D721Med (cell line): ENCODE results near the gene EPS8L1.
A peak's percentile ranks its signal among the peaks of the same experiment; 100 is the strongest.

ENCODE experiments used
- DNase-seq: peaks from one replicate; pipeline ENCODE4 v3.0.0; 2011; ENCODE audit warnings: low spot score; ENCODE audit not compliant: insufficient read length
- FAIRE-seq: peaks from 2 replicates; lab custom pipeline; 2011; peaks lifted over from hg19 to GRCh38; lab: Jason Lieb, UNC
- TF ChIP-seq, protein P1 (sequence below): IDR thresholded peaks from 2 replicates; pipeline ENCODE4 v1.5.1; 2012; ENCODE audit warnings: mild to moderate bottlenecking, control low read depth; ENCODE audit not compliant: insufficient read depth; ENCODE audit errors: missing control alignments

EPS8L1 gene

DNA sequence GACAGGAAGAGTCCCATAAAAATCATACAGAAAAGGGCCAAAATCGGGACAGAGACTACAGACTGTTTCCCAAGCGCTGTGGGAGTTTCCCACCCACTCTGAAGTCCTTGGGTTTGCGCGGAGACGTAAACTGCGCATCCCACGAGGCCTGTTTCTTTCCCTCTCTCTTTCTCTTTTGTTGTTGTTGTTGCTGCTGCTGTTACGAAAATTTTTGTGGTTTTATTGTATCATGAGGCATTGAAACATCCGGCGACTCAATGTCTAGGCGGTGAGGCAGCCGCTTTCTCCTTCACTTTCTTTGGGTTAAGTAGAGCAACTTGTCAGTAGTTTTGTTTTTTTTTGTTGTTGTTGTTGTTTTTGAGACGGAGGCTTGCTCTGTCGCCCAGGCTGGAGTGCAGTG lies 43.4 kb downstream of the EPS8L1 start:
- TF ChIP-seq, protein P1, sequence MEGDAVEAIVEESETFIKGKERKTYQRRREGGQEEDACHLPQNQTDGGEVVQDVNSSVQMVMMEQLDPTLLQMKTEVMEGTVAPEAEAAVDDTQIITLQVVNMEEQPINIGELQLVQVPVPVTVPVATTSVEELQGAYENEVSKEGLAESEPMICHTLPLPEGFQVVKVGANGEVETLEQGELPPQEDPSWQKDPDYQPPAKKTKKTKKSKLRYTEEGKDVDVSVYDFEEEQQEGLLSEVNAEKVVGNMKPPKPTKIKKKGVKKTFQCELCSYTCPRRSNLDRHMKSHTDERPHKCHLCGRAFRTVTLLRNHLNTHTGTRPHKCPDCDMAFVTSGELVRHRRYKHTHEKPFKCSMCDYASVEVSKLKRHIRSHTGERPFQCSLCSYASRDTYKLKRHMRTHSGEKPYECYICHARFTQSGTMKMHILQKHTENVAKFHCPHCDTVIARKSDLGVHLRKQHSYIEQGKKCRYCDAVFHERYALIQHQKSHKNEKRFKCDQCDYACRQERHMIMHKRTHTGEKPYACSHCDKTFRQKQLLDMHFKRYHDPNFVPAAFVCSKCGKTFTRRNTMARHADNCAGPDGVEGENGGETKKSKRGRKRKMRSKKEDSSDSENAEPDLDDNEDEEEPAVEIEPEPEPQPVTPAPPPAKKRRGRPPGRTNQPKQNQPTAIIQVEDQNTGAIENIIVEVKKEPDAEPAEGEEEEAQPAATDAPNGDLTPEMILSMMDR, result no peak
- DNase-seq, result no peak
- no peak for FAIRE-seq

DNA sequence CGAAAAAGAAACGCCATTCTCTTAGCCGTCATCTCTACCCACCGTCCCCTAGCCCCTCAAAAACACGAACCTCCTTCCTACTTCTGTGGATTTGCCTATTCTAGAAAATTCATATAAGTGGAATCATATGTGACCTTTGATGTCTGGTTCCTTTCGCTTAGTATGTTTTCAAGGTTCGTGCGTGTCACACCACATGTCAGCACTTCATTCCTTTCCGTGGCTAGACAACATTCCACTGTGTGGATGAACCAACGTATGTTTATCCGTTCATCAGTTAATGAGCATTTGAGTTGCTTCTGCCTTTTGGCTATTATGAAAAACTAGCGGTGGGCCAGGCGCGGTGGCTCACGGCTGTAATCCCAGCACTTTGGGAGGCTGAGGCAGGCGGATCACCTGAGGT lies 55.8 kb downstream of the EPS8L1 start:
- FAIRE-seq (no peak), DNase-seq (no peak)
- TF ChIP-seq, protein P1, result no peak

DNA sequence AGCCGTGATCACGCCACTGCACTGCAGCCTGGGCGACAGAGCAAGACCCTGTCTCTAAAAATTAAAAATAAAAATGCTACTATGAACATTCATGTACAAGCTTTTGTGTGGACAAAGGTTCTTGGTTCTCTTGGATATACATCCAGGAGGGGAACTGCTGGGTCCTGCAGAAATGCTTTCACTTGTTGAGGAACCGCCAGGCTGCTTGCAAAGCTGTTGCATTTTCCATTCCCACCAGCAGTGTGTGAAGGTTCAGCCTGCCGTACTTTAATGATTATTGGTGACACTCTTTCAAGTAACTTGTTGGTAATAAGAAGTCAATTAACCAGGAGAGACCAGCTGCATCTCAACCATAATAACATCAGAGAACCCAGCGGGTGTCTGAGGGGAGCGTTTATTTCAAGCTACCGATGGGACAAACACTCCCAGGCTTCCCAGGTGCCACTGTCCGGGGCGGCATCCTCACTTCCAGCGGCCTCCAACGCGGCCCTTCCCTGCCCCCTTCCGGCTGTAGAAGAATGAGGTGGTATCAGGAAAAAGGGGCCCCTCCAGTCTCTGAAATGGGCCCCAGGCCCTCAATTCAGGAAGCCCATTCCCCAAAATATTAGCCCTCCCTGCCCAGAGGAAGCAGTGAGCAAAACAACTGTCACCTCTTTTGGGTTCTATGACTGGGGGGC lies 56.9 kb downstream of the EPS8L1 start:
- DNase-seq (no peak), FAIRE-seq (no peak)
- TF ChIP-seq, protein P1, result peak; percentile 22

DNA sequence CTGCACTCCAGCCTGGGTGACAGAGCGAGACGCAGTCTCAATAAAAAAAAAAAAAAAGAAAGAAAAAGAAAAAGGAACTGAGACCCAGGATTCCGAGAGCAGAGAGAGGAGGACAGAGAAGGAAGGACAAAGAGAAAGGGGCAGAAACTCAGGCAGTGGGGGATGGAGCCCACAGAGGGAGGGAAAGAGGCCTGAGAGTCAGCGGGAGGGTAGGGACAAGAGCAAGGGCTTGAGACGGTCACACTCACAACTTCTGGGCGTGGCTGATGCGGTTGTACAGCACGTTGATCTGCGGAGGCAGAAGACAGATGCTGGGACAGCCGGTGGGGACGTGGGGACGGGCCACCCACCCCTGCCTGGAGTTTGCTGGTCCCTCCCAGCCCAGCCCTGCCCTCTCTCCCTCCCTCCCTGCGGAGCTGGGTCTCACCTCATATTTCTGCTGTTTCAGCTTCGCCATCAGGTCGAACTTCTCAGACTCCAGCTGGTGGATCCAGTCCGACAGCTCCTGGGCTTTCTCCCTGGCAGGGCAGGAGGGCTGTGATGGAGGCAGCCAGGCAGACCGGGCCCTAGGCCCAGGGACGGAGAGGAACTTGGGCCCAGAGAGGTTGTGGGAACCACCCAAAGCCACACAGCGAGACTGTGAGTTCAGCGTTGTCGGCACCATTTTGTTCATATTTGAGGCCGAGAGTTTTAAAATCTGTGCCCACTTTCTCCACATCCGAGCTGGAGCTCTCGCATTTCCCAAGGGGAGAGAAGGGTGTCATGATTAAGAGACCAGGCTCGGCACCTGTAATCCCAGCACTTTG lies 58.2 kb downstream of the EPS8L1 start:
- TF ChIP-seq, protein P1, result no peak
- no peak for FAIRE-seq
- DNase-seq, result no peak

DNA sequence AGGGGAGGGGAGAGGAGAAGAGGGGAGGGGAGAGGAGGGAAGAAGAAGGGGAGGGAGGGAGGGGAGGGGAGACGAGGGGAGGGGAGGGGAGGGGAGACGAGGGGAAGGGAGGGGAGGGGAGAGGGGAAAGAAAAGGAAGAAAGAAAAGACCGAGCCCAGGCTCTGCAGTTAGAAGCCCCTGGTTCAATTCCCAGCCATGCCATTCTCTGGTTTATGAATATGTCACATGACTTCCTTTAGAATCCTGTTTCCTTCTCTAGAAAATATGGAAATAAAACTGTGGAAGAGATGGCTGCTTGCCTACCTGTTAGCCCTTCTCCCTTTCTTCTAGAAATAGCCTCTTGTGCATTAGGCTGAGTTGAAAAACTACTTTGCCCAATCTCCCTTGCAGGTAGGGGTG lies 59.1 kb downstream of the EPS8L1 start:
- FAIRE-seq (no peak), DNase-seq (no peak)
- TF ChIP-seq, protein P1, result no peak

DNA sequence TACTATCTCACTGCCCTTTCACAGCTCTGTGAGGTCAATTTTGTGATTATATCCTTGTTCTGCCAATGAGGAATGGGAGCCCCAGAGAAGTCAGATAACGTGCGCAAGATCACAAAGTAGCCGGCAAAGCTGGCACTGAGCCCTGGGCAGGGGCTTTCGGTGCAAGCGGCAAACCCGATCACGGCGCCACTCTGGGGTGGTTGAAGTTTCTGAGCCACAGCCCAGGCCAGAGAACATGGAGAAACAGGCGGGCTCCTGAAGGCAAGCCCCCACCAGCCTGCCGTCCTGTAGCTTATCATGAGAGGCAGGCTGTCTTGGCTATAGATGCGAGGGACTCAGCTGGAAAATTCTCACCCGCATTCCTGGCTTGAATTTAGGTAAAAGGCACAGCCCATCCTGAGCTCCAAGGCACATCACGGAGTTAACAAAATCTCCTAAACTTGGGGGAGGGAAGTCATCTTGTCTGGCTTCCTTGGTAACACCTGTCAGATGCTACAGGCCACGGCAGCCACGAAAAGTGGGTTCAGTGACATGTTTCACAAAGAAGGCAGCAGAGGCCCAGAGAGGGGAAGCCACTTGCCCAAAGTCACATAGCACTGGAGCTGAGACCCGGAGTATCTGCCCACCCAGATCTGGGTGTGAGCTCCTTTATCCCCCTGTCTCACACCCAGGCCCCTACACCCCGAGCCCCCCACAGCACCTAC lies 60.9 kb downstream of the EPS8L1 start:
- DNase-seq, result no peak
- TF ChIP-seq, protein P1, result no peak
- FAIRE-seq, result no peak
